ENCODE measurements around the gene LDLRAD2.
"Not testable (repeated sequence)": the region's sequence is repeated elsewhere in the genome, so short reads cannot be mapped to it uniquely, and the experiment has no call there.

LDLRAD2 gene

GRCh38 chr1:21811875-21812305 lies at the start of gene LDLRAD2:
LDLRAD2 (plus strand) TSS chr1:21812265; CDS start chr1:21812452, 187 bp downstream.
- no peak for DNase-seq

GRCh38 chr1:21763236-21763635 lies 48.8 kb upstream of the LDLRAD2 start:
- DNase-seq, result no peak

- peak; percentile 69 for DNase-seq
Measured at GRCh38 chr1:21763694-21764419, 48.2 kb upstream of the LDLRAD2 start.

- DNase-seq, result no peak
Measured at GRCh38 chr1:21764615-21765423, 47.2 kb upstream of the LDLRAD2 start.

GRCh38 chr1:21766210-21766609 lies 45.9 kb upstream of the LDLRAD2 start:
- no peak for DNase-seq

GRCh38 chr1:21767106-21767505 lies 45.0 kb upstream of the LDLRAD2 start:
- DNase-seq, result not testable (repeated sequence)

GRCh38 chr1:21770201-21770600 lies 41.9 kb upstream of the LDLRAD2 start:
- DNase-seq, result no peak

- DNase-seq, result not testable (repeated sequence)
Measured at GRCh38 chr1:21770602-21771001, 41.5 kb upstream of the LDLRAD2 start.

- DNase-seq, result not testable (repeated sequence)
Measured at GRCh38 chr1:21771672-21772071, 40.4 kb upstream of the LDLRAD2 start.

GRCh38 chr1:21773585-21773984 lies 38.5 kb upstream of the LDLRAD2 start:
- DNase-seq, result no peak

- no peak for DNase-seq
Measured at GRCh38 chr1:21774835-21775549, 37.1 kb upstream of the LDLRAD2 start.

GRCh38 chr1:21775550-21775914 lies 36.5 kb upstream of the LDLRAD2 start:
- DNase-seq, result no peak

GRCh38 chr1:21775985-21776562 lies 36.0 kb upstream of the LDLRAD2 start:
- DNase-seq, result no peak

- not testable (repeated sequence) for DNase-seq
Measured at GRCh38 chr1:21776925-21777324, 35.1 kb upstream of the LDLRAD2 start.

- DNase-seq, result no peak
Measured at GRCh38 chr1:21778405-21778727, 33.7 kb upstream of the LDLRAD2 start.

GRCh38 chr1:21779613-21780521 lies 32.2 kb upstream of the LDLRAD2 start:
- no peak for DNase-seq

GRCh38 chr1:21781815-21782348 lies 30.2 kb upstream of the LDLRAD2 start:
- DNase-seq, result no peak

GRCh38 chr1:21782349-21782867 lies 29.7 kb upstream of the LDLRAD2 start:
- DNase-seq, result peak; percentile 52

GRCh38 chr1:21782868-21783678 lies 29.0 kb upstream of the LDLRAD2 start, which contains the start of gene USP48:
USP48 (minus strand) TSS chr1:21783149; CDS start chr1:21782957, 192 bp downstream.
- peak; percentile 94 for DNase-seq

All from NCI-H2171 (cell line).